Measurements from ENCODE around the gene FOXJ3.

Gene FOXJ3

GRCh38 chr1:42290130-42290529, 44.9 kb downstream of the FOXJ3 start:
- no peaks in the 10 kb centered on the region for H3K9me3 ChIP-seq
- H3K4me1 ChIP-seq (ENCODE audit: control insufficient read depth in 1 of 2, insufficient read depth in 1 of 2, low read depth in 1 of 2, low read length in 1 of 2): no peaks in the 10 kb centered on the region
- H3K4me3 ChIP-seq (ENCODE audit: low read depth in 1 of 2, low read length in 1 of 2): no peak overlapping the region
- no peak overlapping the region for H3K27ac ChIP-seq
- H3K27me3 ChIP-seq: no peaks in the 10 kb centered on the region
- TF ChIP-seq, protein P1, sequence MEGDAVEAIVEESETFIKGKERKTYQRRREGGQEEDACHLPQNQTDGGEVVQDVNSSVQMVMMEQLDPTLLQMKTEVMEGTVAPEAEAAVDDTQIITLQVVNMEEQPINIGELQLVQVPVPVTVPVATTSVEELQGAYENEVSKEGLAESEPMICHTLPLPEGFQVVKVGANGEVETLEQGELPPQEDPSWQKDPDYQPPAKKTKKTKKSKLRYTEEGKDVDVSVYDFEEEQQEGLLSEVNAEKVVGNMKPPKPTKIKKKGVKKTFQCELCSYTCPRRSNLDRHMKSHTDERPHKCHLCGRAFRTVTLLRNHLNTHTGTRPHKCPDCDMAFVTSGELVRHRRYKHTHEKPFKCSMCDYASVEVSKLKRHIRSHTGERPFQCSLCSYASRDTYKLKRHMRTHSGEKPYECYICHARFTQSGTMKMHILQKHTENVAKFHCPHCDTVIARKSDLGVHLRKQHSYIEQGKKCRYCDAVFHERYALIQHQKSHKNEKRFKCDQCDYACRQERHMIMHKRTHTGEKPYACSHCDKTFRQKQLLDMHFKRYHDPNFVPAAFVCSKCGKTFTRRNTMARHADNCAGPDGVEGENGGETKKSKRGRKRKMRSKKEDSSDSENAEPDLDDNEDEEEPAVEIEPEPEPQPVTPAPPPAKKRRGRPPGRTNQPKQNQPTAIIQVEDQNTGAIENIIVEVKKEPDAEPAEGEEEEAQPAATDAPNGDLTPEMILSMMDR (IDR thresholded peaks at IDR 0.05): no peak
- no peaks in the 10 kb centered on the region for H3K36me3 ChIP-seq

- TF ChIP-seq, protein P1 (IDR thresholded peaks at IDR 0.05): no peak
These were observed 46.6 kb downstream of the FOXJ3 start for GRCh38 chr1:42288311-42288985.

GRCh38 chr1:42282867-42283583, 52.0 kb downstream of the FOXJ3 start:
- TF ChIP-seq, protein P1 (IDR thresholded peaks at IDR 0.05): no peak
- Histone ChIP-seq H3K27me3 (no peaks in the 10 kb centered on the region), H3K4me3 (ENCODE audit: low read depth in 1 of 2, low read length in 1 of 2) (no peak overlapping the region), H3K27ac (no peak overlapping the region), H3K36me3 (no peaks in the 10 kb centered on the region), H3K4me1 (ENCODE audit: control insufficient read depth in 1 of 2, insufficient read depth in 1 of 2, low read depth in 1 of 2, low read length in 1 of 2) (no peaks in the 10 kb centered on the region), H3K9me3 (no peaks in the 10 kb centered on the region)

More at GRCh38 chr1:42288311-42288985, 46.6 kb downstream of the FOXJ3 start:
- H3K4me1 ChIP-seq (ENCODE audit: control insufficient read depth in 1 of 2, insufficient read depth in 1 of 2, low read depth in 1 of 2, low read length in 1 of 2): no peaks in the 10 kb centered on the region
- H3K36me3 ChIP-seq: no peaks in the 10 kb centered on the region
- H3K27ac ChIP-seq: no peak overlapping the region
- no peaks in the 10 kb centered on the region for H3K9me3 ChIP-seq
- H3K27me3 ChIP-seq: no peaks in the 10 kb centered on the region
- H3K4me3 ChIP-seq (ENCODE audit: low read depth in 1 of 2, low read length in 1 of 2): no peak overlapping the region

- H3K9me3 ChIP-seq: no peaks in the 10 kb centered on the region
- H3K27ac ChIP-seq: no peak overlapping the region
- peaks cover under 1% of the 10 kb centered on the region for H3K36me3 ChIP-seq
- H3K4me3 ChIP-seq (ENCODE audit: low read depth in 1 of 2, low read length in 1 of 2): no peak overlapping the region
- TF ChIP-seq, protein P1 (IDR thresholded peaks at IDR 0.05): no peak
- H3K4me1 ChIP-seq (ENCODE audit: control insufficient read depth in 1 of 2, insufficient read depth in 1 of 2, low read depth in 1 of 2, low read length in 1 of 2): no peaks in the 10 kb centered on the region
- H3K27me3 ChIP-seq: no peaks in the 10 kb centered on the region
These were observed 52.9 kb downstream of the FOXJ3 start for GRCh38 chr1:42282024-42282579.

DNA sequence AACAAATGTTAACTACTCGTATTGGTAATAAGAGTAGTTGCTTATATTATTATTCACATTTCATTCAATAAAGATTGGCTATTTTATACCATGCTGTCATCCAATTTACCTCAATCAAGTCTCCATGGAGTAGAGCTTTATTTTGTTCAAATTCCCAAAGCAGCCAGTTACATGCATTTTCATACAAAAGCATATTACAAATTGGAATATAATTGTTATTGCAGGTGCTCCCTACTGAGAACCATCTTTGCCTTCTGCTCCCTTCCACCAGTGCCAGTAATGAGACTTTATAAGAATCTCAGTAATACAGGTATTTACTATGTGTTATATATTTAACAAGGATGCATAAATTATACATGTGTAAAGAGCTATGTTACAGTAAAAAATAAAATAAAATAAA, 54.2 kb downstream of the FOXJ3 start:
- no peak overlapping the region for H3K27ac ChIP-seq
- H3K36me3 ChIP-seq: peaks cover 13% of the 10 kb centered on the region
- H3K9me3 ChIP-seq: no peaks in the 10 kb centered on the region
- no peaks in the 10 kb centered on the region for H3K4me1 ChIP-seq (ENCODE audit: control insufficient read depth in 1 of 2, insufficient read depth in 1 of 2, low read depth in 1 of 2, low read length in 1 of 2)
- H3K4me3 ChIP-seq (ENCODE audit: low read depth in 1 of 2, low read length in 1 of 2): no peak overlapping the region
- no peaks in the 10 kb centered on the region for H3K27me3 ChIP-seq
- TF ChIP-seq, protein P1 (IDR thresholded peaks at IDR 0.05): no peak

Measured in neutrophil (primary cell).